WI38 (cell line): ENCODE results near the gene GNS.

Experiments
- H3K4me3 ChIP-seq: 2 replicates; pipeline ENCODE4 v1.5.1; 2011; ENCODE audit warnings: low read depth, mild to moderate bottlenecking, control low read depth, low read length
- CTCF ChIP-seq: IDR thresholded peaks from 2 replicates; pipeline ENCODE4 v1.5.1; 2012; ENCODE audit warnings: low read depth, mild to moderate bottlenecking, control low read depth, low read length

The GNS gene

DNA sequence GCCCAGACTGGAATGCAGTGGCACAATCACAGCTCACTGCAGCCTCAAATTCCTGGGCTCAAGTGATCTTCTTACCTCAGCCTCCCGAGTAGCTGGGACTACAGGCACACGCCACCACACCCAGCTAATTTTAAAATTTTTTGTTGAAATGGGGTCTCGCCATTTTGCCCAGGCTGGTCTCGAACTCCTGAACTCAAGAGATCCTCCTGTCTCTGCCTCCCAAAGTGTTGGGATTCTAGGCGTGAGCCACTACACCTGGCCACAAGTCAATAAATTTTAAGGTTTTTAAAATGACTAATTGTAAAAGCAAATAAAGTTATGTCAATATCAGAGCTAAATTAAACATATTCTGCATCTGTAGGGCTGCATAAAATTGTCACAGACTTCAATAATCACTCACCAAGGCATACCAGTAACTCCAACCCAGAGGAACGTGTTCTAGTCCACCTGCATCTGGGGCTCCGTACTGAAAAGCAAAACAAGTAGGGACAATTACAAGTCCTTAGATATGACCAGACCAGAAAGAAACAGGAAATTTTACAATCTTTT lies 13.9 kb downstream of the GNS start:
- no peak overlapping the region for H3K4me3 ChIP-seq
- TF ChIP-seq CTCF: no peak

DNA sequence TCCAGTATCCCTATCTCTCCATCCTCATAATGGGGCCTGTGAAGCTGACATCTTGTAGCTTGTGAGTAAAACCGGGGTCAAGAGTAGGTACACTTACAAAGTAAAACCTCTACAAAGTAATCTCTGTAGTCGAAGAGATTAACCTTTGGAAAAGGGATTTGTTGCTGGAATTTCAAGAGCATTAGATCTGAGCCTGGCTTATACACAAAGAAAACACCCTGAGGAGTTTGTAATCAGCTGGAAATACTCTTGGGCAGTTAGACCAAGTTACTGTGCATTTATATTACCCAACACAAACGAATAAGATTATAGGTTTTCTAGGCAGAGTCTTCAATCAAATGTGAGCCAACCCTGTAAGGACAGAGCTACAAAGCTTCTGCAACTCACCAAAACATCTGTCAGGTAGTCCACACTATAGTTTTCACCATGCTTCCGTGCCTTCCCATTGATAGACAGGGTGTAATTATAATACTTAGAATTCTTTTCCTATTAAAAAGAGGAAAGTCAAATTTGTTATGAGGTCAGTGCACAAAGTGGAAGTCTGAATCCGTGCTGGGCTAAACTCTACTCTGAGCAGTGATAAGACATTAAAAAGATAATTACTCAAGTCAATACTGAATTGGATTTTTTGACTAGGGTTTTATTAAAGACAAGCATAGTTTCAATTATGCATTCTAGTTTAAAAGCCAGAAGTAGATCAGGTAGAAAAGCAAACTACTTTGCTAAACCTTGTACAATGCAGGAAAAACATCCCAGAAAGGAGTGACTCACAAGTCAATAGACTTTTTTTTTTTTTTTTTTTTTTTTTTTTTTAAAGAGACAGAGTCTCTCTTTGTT lies 14.6 kb downstream of the GNS start:
- no peak for TF ChIP-seq CTCF
- no peak overlapping the region for H3K4me3 ChIP-seq

GRCh38 chr12:64743206-64743605 lies 16.0 kb downstream of the GNS start:
- no peak overlapping the region for H3K4me3 ChIP-seq
- TF ChIP-seq CTCF: no peak

GRCh38 chr12:64742416-64742815 lies 16.8 kb downstream of the GNS start:
- H3K4me3 ChIP-seq: no peak overlapping the region
- TF ChIP-seq CTCF: no peak

DNA sequence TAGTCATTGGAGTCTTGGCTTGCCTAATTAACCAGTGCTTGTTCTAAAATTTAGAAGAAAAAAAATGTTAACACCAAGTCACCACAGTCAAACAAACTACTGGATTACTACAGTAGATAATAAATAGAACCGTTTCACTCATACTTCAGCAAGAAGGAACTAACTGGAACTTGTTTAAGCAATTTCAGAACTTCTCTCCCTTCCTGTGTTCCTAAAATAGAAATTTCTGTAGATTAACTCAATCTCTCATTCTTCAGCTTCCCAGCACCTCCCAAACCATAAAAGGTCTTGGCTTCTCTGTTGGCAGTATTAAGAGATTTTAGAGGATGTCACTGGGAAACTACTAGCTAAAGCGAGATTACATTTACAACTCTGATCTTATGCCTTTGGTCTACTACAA lies 18.6 kb downstream of the GNS start:
- TF ChIP-seq CTCF: no peak

GRCh38 chr12:64739778-64740177 lies 19.4 kb downstream of the GNS start:
- H3K4me3 ChIP-seq: no peak overlapping the region
- TF ChIP-seq CTCF: no peak

More for the DNA sequence above, 18.6 kb downstream of the GNS start:
- no peak overlapping the region for H3K4me3 ChIP-seq

DNA sequence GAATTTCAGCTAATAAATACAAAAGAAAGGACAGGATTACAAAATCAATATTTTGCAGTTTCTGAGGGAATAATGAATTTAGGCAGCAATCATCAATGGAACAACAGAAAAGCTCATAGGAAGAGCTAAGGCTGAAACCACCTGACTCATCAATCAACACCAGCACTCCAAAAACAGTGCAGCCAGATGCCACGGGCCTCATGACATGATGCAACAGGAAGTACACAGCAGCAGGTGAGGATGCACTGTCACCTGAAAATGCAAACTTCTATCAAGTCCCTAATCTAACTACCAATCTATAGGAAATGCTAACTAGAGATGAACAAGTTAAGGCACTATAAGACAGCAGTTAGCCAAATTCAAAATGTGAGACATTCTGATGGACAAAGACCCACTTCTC lies 21.7 kb downstream of the GNS start:
- H3K4me3 ChIP-seq: no peak overlapping the region
- TF ChIP-seq CTCF: no peak
